Activated CD8-positive, alpha-beta memory T cell treated with anti-CD3 and anti-CD28 coated beads for 24 hours (primary cell): Measurements from ENCODE around the gene CTRB1.
"Not testable (repeated sequence)": the region's sequence is repeated elsewhere in the genome, so short reads cannot be mapped to it uniquely, and the experiment has no call there.

Experiments
- DNase-seq: peaks from one replicate; pipeline ENCODE4 v3.0.0-alpha.2; 2020

The CTRB1 gene

DNA sequence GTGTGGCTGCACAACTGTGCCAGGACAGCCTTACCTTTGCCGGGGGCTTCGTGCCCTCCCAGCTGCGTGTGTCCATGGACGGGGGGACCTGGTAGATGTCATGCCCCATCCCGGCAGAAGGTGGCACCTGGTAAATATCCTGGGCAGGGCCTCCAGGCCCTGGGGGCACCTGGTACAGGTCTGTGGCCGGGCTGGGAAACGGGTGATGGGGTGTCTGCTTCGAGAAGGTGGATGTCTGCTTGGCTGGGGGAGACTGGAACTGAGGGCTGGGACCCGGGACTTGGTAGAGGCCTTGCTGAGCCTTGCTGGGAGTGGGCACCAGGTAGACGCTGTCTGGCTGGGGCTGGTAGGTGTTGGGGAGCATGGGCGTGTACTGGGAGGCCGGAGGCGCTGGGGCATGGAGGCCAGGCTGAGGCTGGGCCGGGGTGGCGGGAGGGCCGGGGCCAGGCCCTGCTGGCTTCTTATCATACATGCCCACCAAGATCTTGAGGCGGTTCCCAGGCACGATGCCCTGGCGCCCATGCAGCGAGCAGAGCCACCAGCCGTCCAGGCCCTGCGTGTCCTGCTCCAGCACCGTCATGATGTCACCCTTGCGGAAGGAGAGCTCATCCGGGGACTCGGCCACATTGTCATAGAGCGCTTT is 23.8 kb downstream of the CTRB1 start:
- DNase-seq = not testable (repeated sequence)

DNA sequence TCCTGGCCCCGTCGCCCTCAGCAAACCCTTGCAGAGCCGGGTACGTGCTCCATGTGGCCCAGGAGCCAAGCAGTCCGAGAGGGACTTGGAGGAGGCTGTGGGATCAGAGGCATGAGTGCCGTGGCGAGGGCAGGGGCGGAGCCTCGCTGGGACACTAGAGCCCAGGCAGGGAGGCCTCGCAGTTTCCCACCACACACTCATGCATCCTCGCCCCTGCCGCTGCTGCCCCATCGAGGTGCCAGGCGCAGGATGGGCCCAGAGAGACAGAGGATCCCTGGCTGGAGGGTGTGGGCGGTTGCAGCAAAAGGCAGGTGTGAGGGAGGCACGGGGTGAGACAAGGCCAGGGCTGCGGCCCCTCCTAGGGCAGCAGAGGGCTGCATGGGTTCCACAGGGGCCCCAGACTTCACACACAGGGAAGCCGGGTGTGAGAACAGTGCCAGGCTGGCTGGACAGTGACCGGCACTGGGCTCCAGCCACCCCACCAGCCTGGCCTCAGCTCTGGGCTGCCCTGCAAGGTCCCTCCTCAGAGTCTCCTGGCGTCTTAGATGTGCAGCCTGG is 25.0 kb downstream of the CTRB1 start:
- no peak for DNase-seq

DNA sequence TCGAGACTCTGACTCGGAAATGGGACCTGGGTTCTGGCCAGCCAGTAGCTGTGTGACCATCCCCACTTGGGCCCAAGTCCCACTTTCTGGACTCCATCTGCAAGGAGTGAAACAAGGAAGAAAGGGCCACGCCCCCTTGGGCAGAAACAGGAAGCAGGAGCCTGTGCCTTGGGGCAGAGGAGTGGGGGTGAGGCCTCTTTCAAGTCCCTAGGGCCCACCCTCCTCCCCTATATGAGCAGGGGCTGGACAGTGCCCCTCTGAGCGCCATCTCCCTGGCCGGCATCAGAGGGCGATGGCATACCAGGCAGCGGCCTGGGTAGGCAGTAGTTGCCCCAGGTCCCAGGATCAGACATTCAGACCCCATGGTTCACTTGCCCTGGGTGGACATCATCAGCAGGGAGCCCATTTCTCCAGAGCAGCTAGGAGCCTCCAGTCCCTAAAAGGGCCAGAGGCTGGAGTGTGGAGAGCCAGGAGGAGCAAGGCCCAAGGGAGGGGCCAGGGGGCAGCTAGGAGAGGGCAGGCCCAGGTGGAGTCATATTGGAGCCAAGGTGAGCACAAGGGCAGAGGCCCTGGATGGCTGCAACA is 25.5 kb downstream of the CTRB1 start:
- no peak for DNase-seq

DNA sequence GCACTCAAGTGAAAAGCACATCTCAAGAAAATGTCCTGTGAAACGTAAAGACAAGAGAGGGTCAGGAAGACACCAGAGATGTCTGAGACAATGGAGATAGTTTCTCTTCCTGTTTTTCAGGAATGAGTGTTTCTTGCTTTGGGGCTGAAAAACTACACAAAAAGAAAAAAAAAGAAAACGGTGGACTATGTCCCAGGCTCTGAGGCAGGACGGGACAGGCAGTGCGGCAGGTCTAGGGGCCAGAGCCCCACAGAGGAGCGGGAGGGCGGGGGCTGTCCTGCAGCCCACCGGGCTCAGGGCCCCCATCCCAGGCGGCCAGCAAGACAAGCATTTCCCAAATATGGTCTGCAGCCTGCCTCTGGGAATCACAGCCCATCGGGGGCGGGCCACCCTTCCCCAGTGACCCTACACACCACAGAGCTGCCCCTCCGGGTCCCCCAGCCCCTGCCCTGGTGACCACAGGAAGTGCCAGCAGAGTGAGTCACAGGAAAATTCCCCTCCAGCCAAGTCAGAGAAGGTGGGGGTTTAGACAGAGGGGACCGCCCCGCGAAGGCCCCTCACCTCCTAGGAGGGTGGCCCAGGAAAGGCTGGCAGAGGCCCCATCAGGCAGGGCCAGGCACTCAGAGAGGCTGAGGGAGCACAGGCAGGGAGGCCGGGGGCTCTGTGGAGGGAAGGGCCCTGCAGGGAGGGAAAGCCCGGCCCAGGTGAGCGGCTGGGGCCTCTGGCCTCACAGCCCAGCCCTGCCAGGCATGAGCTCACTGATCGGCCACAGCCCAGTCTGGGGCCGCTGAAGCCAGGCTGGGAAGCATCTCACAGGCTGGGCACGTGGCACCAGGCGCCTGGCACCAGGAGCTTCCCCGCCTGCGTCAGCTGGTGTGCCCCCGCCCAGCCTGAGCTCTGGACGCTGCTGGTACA is 26.3 kb downstream of the CTRB1 start:
- no peak for DNase-seq

DNA sequence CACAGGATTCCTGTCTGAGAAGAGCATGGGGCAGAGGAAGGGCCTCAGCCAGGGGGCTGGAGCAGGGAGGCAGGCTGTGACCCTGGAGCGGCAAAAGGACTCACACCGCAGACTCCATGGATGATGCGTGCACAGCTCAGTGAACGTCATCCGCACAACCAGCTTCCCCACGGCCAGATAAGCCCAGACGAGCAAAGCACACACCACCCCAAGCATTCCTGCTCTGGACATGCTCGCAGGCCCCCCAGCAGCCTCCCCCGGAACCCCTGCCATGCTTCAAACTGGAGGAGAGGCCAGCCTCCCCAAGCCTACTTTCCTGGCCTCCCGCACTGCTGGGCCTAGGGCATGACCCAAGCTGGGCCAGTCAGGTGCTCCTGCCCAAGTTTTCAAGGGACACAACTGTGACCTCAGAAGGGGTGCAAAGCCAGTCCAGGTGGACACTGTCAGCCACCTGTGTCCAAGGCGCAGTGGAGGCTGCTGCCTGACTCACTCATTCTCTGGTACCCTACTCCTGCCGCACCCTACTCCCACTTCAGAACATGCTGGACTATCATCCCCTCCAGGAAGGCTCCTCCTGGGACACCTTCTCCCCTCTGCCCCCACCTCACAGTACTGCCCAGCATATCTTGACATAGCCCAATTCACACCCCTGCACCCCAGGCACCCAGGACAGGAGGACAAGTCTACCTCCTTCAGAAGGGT is 27.9 kb downstream of the CTRB1 start:
- no peak for DNase-seq

DNA sequence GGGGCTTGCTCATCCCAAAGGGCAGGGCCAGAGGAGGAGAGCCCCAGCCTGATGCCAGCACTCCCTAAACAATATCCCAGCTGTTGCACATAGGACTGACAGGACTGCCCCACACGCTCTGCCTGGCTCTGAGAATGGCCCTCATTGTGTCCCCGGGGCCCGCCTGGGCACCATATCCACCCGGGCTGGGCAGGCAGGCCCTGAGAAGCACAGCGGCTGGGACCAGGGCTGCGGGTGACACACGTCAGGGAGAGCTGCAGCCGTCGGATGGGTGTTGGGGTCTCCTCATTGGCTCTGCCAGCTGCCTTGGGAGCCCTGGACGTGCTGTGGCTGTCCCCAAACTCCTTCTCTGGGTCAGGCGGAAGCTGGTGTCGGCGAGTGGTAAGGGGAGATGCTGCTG is 28.5 kb downstream of the CTRB1 start:
- no peak for DNase-seq

DNA sequence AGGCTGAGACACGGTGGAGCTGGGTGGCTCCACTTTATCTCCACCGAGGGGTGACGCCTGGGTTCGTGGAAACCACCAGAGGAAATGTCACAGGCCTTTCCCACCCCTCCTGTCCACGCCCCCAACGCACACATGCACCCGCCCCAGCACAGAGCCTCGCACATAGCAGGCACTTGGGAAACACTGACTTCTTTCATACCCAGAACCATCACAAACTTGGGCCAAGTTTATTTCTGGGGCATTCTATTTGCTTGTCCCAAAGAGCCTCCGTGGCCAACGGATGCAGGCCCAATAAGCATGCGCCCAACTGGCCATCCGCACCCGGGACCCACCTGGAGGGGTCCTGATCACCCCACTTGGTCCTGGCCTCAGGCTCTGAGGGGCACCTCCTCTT is 29.4 kb downstream of the CTRB1 start:
- no peak for DNase-seq

DNA sequence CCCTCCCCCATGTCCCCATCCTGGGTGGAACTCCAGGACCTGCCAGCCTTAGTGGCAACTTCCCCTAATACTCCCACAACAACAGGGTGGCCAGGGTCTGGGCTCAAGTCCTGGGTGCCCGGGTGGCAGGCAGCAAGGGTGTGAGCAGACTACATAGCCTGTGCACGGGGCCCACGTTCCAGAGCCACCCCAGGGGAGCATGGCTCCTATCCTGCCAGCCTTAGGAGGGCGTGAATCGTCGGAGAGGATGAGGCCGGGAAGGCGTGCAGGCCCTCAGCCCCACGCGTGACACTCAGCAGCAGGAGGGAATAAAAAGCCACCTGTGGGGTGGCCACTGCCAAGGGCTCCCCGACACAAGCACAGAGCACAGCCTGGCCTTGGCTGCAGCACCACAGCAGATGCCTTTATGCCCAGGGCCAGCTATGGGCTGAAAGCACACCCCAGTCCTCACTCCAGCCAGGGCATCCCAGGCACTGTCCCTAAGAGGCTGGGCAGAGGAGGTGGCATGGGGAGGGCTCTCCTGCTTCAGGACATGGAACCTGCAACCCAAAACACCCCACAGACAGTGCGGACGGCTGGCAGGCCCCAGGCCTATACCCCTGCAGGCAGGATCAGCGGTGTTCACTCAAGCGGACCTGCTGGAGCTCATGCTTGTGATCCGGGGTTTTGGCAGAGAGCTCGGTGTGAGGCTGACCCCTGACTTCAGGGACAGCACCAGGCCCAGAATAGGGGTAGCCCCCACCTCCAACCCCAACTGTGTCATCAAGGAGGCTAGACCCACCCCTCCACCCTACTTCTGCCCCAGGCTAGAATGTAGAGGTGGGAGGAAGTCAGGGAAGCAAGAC is 30.0 kb downstream of the CTRB1 start:
- no peak for DNase-seq

DNA sequence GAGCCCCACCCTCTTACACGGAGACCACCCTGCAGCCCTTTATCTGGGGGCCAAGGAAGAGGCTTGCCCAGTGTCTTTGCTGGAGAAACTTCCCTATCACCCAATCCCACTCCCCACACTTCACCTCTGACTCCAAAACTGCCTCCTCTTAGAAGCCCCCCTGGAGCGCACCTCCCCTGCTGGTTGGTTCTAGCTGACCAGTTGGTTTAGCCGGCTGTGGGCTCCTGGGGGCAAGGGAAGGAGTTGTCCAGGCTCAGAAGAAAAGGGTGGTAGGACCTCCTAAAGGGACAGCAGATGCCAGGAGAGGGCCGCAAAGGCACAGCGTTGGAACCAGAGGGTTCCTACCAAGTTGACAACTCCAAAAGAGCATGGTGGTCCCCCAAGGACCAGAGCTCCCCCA is 30.7 kb downstream of the CTRB1 start:
- no peak for DNase-seq

DNA sequence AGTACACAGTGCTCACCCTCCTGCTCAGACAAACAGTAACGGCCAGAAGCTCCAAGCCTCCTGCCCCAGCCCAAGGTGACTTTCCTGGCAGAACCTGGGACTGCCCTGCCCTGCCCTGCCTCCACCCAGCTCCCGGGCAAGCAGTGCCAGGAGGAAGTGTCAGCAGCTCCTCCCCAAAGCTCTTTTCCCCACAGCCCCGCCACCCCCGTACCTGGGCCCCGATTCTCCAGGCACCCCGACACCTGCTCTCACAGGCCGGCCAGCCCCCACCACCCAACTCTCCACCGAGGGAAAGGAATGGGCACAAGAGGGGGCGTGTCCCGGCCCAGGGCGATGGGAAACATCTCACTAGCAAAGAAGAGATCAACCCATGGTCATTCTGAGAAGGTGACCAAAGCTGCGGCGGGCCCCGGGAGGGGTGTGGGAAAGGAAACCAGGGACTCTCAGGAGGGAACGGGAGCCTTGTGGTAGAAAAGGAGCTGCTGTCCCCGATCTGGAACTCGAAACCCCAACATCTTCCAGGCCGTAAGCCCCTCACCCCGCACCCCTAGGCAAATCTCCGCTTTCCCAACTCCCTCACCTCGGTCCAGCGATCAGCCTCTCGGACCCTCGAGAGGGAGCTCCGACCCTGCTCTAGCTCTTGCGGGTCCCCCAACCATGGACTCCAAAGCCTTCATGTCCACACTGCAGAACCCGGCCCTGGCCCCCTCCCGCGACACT is 31.5 kb downstream of the CTRB1 start:
- DNase-seq = no peak

DNA sequence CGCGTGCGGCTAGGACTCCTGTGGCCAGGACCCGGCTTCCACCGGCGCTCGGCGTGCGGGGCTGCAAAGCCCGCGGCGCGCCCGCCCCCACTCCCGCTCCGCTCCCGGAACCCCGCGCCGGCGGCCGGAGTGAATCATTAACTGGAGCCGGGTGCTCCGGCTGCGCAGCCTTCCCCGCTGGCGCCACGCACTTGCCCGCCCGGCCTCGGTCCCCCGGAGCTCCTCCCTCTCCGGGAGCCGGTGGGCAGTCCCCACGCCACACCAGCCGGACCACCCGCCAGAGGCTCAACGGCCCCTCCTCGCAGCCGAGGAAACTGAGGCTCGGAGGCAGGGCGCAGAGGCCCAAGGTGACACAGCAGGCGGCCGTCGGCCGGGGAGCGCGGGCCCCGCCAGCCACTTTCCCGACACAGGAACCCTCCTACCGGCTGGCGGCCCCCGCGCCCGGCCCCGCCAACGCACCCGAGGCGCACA is 32.1 kb downstream of the CTRB1 start:
- DNase-seq = no peak

DNA sequence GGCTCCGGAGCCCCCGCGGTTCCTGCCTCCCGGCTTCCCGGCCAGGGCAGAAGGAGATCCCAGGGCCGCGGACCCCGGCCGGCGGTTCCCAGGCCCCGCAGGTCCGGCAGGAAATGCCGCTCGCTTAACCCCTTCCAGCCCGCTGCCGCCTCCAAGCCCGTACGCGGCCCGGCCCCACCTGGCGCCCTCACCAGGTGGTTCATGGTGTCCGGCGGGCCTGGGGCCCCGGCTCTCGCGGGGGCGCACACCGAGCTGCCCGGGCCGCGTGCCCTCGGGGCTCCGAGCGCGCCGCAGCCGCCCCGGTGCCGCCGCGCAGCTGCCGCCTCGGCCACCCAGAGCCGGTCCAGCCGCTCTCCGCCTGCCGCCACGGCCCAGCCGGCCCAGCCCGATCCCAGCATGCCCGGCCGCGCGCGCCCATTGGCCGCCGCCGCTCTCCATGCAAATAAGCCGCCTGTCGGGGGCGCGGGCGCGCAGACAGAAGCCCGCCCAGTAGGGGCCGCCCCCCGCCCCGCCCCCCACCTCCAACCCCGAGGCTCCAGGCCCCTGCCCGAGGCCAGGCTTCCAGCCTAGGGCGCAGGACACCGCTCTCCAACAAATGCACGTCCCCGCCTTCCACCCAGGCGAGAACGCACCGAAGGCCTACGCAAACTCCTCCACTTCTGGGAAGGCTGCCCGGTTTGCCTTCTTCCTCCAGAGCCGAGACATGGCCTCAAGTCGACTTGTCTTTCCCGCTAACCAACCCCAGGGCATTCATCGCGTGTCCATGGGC is 32.7 kb downstream of the CTRB1 start, which contains the start of gene BCAR1:
Gene BCAR1 (minus strand): TSS at position 345 of the 769 bp plus-strand sequence. CDS start 142 bp downstream, at position 203.
- no peak for DNase-seq

DNA sequence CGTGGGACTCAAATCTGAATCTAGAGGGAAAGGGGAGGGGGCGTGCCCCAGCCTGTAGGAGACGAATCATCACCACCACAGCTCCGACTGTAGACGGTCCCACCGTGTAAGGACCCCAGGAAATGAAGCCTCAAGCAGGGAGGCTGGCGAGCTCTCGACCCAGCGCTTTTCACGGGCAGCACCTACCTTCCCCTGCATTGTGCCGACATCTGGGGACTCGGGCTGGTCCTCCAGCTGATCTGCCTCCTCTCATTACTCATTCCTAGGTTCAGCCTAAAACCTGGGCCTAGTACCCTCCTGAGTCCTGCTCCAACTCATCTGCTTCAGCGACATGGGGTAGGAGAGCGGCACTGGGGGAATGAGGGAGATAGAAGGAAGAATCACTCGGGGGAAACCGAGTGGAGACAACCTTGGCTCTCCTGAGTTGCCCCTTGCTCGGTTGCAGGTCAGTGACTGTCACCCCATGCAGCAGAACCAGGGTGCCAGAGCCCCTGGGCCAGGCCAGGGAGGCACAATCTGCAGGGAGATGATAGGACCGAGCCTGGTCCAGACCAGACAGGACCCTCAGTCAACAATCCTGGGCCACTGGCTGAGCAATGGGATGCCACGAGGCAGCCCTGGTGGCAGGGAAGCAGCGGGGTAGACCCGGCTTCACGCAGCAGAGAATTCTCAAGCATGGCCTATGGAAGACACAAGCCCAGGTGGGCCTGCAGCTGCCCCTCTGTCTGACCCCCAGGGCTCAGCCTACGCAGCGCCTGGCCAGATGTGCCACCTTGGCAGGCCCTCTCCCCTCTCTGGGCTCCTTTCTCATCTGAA is 33.5 kb downstream of the CTRB1 start:
- DNase-seq = no peak

DNA sequence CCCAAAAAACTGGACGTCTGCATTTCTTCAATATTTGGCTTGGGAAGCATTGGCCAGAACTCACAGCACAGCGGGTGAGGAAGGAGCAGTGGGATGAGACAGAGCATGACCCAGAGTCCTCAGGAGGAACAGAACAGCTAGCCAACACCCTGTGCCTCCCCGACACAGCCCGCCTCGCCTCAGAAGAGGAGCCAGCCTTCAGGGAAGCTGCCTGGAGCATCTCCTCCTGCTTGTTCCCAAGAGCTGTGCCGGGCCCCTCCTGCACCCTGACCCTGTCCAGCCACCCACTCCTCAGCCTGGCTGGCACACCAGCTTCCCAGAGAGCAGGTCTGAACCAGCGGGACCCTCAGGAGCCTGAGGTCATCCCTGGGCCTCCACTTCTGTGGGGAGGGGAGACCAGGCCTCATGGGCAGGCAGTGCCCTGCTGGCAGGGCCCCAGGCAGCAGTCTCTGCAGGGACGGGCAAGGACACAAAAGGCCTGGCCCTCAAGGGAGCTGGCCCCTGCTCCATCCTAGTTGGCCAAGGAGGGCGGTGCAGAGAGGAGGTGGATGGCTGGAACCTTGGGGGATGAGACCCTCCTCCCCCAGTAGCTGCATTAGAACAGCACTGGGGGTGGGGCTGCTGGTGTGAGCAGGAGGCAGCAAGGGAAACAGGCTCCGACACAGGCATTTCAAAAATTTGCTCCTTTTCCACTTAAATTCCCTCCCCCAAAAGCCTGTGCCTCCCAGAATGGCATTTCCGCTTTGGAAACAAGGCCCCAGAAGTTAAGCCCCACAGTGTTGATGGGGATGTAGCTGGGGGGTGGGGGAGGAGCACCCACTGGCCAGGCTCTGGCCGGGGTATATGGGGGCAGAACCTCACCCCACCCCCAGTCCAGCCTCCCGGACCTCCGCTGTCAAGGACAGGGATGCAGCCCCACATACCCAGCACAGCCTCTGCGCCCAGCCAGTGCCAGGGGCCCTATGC is 34.4 kb downstream of the CTRB1 start:
- DNase-seq = no peak

DNA sequence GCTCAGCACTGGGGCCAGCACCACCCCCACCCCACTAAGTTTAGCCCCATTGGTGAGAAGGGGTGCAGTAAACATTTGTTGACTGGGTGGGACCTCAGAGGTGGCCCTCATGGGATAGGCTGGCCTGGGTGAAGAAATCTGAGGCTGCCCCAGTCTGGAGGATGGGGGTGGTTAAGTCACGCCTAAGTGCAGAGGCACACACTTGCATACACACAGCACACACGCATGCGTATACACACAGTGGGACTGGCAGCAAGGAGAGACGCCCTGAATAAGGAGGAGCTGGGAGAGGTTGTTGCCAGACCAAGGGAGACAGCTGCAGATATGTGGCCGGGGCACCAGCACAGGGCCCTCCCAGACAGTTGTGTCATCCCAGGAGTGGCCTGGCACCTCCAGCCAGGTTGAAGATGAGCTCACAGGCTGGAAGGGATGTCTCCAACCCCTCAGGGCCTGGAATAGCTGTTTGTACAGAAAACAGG is 35.6 kb downstream of the CTRB1 start:
- DNase-seq = no peak

DNA sequence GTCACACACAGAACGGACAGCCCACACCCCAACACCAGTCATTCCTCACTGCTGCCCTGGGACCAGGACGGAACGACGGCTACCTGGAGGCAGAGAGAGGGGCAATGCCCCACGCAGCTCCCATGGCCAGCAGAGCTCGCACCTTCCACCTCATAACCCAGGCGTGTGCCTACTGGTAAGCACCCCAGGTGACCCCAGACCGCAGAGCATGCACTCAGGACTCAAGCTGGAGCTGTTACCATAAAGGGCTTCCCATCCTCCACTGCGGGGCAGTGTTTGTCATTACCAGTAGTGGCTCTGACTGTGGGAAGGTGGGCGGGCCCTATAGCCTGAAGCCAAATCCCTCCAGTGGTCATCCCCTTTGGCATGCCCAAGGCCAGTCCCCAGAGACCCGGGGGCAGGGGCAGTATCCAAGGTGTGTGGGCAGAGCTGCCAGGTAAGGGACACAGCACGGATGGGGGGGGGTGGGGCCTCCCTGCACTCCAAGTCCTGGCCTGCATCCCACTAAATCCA is 37.3 kb downstream of the CTRB1 start:
- DNase-seq = no peak

DNA sequence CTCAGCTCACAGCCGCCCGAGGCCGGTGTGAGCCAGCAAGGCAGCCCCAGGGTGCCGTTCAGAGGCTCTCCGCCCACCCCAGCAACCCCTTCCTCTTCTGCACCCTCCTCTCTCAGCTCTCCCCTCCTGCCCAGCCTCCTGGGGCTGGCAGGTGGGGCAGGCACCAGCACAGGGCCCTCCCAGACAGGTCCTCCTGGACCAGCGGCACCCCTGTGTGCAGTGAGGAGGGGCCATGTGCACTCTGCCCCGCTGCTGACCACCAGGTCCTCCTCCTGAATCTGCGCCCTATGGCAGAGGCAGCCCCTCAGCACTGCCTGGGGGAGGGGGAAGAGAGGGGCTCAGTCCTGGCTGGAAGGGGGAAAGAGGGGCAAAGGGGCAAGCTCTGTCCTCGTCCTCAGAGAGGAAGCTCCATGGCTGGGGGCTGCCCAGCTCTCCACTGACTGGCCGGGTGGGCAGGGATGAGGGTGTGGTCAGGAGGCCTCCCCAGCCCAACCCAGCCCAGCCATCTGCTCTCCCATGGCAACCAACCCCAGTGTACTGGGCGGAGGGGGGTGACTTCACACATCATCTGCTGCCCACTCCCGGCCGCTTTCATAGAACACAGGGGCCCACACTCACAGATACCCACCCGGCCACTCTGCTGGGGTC is 38.0 kb downstream of the CTRB1 start:
- no peak for DNase-seq
